ENCODE measurements around the gene COMMD10.
A peak's percentile ranks its signal among the peaks of the same experiment; 100 is the strongest.

The COMMD10 gene

DNA sequence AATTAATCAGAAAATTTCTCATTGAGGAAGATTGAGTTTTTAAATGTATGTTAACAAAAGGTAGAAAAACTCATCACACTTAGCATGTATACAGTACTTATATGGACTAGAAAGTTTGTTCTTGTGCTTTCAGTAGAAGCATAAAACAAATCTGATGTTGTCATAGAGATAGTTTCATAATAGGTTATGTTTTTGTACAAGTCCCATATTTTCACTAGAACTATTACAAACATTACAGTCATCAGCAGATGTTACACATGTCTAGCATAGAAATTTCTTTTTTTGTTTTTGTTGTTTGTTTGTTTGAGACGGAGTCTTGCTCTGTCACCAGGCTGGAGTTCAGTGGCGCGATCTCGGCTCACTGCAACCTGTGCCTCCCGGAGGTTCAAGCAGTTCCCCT is 131.4 kb downstream of the COMMD10 start:
- no peak for DNase-seq (ENCODE audit: low read depth)

DNA sequence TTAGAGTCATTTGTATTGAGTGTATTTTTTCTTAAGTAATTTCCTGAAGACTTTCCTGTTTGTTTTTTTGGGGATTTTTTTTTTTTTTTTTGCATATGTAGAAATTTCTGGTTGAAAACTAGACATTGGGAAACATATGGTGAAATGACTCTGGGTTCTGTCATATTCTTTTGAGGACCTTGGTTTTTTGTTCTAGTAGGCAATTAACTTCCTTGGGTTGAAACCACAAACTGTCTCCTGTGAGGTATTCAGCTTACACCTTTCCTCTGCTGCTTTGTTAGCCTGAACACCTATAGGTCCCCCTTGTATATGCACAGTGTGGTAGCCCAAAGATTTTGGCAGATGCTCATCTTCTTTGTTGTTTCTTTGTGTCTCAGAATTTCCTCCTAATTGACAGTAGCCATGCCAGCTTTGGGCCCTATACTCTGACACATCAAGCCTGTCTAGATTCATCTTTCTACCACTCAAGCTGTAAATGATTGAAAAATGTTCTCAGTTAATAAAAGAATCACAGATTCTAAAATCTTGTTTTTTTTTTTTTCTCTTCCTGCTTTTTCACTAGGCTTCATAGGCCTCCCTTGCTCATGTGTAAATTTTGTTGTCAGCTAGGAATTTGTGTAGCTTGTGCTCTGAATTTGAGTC is 140.6 kb downstream of the COMMD10 start:
- DNase-seq (ENCODE audit: low read depth) = no peak

DNA sequence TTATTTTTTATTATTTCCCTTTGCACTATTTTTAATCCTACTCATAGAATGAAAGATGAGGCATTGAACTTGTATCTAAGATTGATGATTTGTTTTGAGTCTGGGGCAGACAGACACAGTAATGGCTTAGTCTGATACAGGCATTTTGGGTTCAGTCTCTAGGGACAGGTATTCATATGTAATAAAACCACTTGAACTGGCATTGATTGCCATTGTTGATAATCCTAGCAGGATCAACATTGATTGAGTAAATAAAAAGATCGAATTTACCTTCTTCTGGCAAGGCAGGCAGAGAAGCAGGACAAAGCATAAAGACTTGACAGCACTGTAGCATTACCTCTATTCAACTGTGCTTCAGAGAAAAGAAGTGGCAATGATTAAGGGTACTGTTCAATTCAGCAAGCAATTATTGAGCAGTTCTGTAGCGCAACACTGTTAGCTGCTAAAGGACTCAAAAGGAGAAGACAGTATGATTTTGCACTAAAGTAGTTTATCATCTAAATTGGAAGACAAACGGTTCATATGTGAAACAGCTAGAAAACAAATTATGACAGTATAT is 144.4 kb downstream of the COMMD10 start:
- no peak for DNase-seq (ENCODE audit: low read depth)

DNA sequence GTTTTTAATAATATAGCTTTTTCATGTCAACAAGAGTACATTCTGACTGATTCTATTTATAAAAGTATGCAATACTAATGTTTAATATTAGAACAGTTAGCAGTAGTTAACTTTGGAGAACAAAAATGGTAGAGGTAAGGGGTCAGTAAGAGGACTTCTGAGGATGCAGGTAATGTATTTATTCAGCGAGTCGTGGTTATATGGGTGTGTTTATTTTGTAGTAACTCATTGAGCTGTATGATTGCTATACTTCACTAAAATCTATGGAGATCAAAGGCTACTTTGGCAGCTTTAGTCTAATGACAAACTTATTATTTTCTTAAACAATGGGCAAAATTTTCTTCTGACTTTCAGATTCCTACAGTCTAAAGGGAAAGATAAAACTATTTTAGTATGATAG is 146.5 kb downstream of the COMMD10 start:
- DNase-seq (ENCODE audit: low read depth) = no peak

GRCh38 chr5:116234681-116235080 is 149.9 kb downstream of the COMMD10 start:
- DNase-seq (ENCODE audit: low read depth) = no peak

DNA sequence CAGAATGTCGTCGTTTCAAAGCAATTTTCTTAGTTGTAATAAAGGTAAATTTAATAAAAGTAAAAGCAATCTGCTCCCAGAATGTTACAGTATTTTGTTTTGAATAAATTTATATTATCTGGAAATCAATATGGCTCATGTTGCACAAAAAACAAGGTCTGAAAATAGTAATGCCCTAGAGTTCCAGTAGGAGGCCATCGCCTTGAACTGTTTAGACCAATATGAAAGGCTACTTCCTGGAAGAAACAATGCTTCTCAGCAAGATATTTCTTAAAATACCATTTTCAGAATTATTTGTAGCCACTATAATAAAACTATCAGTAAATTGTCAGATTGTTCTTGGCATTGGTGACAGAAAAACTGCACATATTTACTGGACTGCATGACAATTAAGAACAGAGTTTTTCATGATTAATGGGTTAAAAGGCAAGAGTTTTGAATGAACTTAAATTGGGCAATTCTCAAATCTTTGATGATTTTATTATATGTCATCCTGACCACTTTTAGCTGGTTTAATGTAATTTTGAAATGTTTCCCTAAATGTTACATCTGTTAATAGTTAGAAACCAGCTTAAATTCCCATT is 153.2 kb downstream of the COMMD10 start:
- DNase-seq (ENCODE audit: low read depth) = no peak

DNA sequence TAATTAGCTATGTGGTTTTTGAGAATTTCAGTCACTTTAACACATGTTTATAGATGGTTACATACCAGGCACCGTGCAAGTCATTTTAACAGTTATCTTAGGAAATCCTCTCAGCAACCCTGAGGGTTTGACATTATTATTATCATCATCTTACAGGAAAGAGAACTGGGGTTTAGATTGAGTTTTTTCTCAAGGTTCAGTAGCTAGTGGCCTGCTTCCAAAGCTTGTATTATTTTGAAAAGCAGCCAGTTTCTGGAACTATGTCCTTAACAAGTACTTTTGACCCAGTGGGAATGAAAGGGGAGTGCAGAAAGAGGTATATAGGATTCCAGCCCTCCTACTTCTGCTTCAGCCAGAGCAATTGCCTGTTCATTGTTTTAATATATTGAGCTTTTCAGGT is 157.5 kb downstream of the COMMD10 start:
- no peak for DNase-seq (ENCODE audit: low read depth)

DNA sequence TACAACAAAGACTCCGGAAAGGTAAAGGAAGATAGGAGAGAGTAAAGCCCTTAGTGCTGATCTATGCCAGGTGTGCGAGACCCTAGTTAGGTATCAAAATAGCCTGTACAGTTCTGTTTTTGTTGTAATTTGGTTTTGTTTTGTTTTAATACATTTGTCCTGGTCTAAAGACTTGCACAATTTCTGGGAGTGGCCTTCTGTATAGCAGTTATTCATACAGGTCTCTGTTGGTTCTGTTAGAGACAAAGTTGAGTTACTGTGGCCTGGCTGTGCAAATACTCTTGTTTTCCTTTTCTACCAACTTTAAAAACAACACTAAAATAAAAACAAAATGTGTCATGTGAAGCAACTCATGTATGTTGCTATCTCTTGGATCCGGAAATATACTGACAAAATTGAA is 163.6 kb downstream of the COMMD10 start:
- DNase-seq (ENCODE audit: low read depth) = no peak

DNA sequence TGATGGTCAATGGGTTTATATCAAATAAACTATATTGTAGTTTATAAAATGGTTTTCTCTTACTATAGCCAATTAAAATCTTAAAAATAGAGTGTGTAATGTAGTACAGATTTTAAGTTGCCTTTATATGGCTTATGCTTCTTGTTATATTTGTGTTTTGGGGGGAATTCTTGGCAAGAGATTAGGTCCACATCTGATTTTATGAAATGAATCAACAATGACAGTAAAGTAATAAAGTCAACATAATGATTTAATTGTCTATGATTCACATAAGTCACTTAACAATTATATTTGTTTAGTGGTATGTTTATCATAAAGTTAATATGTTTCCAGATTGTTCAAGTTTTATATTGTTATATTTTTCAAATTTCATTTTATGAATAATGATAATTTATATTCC is 164.8 kb downstream of the COMMD10 start:
- no peak for DNase-seq (ENCODE audit: low read depth)

DNA sequence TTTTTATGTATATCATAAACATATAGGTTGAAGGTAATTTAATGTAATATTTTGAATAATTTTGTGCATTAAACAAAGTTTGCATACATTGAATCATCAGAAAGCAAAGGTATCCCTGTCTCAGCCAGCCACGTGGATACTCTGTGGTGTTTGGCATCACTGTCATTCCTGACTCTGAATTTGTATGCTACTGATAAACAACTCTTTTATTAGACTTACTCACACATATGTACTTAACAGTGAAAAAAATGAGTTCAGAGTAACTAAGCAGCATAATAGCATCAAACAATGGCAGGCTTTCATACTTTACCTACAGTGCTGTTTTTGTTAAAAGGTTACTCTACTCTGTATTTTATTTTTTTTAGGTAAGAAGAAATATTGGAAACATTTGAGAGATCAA is 171.9 kb downstream of the COMMD10 start:
- DNase-seq (ENCODE audit: low read depth) = no peak

DNA sequence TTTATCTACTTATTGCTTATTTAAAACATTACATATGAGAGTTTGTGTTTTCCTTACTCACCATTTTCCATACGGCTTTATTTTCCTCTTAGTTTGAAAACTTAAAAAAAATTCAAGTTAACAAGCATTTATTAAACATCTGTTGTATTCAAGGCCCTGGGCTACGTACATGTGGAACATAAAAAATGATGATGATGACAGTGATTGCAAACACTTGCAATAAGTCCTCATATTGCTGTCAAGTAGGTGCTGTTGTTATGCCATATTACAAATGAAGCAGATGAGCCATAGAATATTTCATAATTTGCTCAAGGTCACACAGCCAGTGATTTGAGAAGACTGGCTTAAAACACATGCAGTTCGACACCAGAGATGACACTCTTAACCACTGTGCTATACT is 180.6 kb downstream of the COMMD10 start:
- DNase-seq (ENCODE audit: low read depth) = no peak

- no peak for DNase-seq (ENCODE audit: low read depth)
These were observed 186.7 kb downstream of the COMMD10 start for GRCh38 chr5:116271446-116272025.

GRCh38 chr5:116272281-116272941 is 187.6 kb downstream of the COMMD10 start:
- DNase-seq (ENCODE audit: low read depth) = peak; percentile 49

GRCh38 chr5:116273448-116274242 is 188.8 kb downstream of the COMMD10 start:
- peak; percentile 5 for DNase-seq (ENCODE audit: low read depth)

DNA sequence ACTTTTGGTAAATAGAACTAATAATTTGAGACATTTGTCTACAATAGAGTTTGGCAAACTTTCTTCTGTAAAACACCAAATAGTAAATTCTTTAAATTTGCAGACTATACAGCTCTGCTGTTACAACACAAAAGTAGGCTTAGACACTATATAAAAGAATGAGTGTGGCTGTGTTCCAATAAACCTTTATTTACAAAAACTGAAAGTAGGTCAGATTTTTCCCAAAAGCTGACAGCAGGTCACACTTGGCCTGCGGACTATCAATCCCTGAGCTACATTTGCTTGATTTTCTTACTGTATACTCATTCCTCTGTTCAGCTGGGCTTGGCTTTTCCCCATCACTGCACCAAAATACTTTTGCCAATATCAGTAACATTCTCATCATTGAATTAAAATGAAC is 189.4 kb downstream of the COMMD10 start:
- DNase-seq (ENCODE audit: low read depth) = no peak

- no peak for DNase-seq (ENCODE audit: low read depth)
These were observed 190.5 kb downstream of the COMMD10 start for GRCh38 chr5:116275282-116275681.

GRCh38 chr5:116276952-116277351 is 192.1 kb downstream of the COMMD10 start:
- no peak for DNase-seq (ENCODE audit: low read depth)

DNA sequence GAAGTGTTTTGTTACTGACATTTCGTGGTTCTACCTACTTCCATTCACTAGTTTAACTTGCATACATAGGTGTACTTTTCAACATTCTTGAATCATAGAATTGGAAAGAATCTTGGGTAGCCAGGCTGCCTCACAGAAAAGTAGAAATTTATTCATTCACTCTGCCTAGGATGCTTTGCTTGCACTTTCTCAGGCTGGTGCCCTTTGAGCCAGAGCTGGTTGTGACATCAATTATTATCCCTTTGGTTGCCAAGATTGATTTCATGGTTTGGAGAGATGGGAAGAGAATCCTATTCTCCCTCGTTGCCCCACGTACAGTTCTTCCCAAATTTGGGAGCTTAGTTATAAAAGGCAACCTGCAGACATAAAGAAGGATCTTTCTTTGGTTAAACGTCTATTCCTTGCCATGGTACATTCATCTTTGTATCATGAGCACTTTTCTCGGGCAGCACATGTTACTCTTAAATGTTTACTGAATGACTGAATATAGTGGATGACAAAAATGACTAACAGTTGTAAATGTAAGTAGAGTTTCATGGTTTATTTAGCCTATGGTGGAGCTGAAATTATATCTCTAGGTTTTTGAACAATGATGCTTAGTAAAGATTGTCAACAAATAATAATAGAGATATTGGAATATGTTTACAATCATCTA is 195.5 kb downstream of the COMMD10 start:
- DNase-seq (ENCODE audit: low read depth) = no peak

- no peak for DNase-seq (ENCODE audit: low read depth)
These were observed 196.5 kb downstream of the COMMD10 start for GRCh38 chr5:116281309-116281708.

DNA sequence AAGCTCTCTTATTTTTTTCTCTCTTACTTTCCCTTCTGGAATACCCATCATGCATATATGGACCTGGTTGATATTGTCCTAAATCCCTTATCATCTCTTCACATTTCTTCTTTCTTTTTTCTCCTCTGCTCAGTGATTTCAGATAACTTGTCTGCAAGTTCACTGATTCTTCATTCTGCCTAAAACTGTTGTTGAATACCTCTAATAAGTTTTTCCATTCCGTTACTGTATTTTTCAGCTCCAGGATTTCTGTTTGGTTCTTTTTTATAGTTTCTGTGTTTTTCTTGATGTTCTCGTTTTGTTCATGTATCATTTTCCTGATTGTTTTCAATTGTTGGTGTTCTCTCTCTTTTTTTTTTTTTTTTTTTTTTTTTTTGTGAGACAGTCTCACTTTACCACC is 203.7 kb downstream of the COMMD10 start:
- DNase-seq (ENCODE audit: low read depth) = no peak

DNA sequence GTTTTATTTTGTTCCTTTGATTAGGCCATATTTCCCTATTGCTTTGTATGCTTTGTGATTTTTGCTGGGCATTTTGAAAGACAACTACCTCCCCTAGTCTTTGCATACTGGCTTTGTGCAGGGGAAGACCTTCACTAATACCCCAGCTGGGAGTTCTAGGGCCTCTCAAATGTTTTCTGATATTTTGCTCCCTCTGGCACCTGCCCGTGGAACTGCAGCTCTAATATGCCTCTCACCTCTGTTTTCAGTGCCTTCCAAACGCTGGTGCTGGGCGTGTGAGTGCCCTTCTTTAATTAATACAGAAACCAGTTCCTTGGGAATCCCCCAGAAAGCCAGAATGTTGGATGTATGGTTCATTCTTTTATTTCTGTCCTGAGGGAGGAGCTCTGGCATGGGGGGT is 204.5 kb downstream of the COMMD10 start:
- no peak for DNase-seq (ENCODE audit: low read depth)

- no peak for DNase-seq (ENCODE audit: low read depth)
These were observed 206.4 kb downstream of the COMMD10 start for GRCh38 chr5:116291271-116291670.
